ENCODE results near the gene APOF.

DNA sequence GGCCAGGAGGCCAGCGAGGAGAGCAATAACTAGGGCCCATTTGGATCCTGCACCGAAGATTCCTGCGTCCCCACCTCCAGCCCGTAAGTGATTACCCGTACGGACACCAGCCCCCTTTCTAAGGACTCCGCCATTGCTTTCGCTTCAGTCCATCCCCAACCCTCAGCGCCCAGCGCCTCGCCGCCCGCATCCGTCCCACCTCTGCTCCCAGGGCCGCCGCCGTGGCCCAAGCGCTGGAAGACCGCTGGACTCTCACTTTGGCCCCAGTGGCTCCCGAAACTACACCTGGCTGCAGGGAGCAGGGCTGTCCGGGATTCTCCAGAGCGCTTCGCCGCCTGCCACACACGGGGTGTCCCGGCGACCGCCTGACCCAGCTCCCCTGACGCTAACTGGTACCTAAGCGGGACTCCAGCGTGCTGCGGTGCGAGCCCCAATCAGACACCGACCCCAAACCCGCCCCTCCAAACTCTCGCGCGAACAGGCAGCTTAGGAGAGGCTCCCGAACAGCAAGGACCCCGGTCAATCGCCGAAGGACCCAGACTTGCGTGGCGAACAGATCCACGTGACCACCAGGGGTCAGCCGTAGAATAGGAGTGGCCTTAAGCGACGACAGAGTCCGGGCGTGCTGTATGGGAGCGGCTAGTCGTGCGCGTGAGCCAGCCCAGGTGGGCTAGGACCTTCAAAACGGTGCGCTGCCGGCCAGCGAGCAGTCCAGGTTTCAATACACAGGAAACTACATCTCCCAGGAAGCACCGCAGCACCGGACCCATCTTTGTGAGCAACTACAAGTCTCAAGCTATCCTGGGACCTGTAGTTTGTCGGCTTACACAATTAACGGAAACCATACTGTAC, 46.8 kb downstream of the APOF start, which contains the start of gene CNPY2:
- TF ChIP-seq ZNF561 (CRISPR knock-in tag; conservative IDR thresholded peaks at IDR 0.05) (no peak), ARNT (IDR thresholded peaks at IDR 0.05) (no peak)

All from K562 (cell line).